ENCODE measurements around the gene SMAD1.

SMAD1 gene

GRCh38 chr4:145490361-145490760, 8.7 kb downstream of the SMAD1 start:
- no peak for DNase-seq

DNA sequence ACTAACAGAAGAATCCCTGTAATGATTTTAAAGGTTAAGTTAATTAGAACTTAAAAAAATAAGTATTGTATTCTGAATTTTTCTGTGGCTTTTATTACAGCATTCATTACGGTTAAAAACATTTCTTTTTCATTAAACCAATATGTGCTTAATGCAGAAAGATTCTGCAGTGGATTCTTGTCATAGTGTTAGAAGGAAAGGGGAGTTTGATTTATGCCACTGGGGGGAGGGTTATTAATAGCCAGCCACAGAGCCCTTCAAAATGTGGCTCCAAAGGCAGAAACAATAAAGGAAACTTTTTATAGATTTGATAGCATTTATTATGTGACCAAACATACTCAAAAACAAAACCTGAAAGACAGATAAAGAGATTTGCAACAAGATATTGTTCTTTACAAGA, 9.1 kb downstream of the SMAD1 start:
- no peak for DNase-seq

DNA sequence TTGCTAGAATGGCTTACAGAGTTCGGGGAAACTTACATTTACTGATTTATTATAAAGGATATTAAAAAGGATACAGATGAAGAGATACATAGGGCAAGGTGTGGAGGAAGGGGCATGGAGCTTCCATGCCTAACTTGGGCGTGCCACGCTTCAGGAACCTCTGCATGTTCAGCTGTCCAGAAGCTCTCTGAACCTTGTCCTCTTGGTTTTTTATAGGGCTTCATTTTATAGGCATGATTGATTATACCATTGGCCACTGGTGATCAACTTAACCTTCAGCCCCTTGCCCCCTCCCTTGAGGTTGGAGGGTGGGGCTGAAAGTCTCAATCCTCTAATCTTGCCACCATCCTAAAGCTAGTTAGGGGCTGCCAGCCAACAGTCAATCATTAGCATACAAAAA, 10.7 kb downstream of the SMAD1 start:
- no peak for DNase-seq

DNA sequence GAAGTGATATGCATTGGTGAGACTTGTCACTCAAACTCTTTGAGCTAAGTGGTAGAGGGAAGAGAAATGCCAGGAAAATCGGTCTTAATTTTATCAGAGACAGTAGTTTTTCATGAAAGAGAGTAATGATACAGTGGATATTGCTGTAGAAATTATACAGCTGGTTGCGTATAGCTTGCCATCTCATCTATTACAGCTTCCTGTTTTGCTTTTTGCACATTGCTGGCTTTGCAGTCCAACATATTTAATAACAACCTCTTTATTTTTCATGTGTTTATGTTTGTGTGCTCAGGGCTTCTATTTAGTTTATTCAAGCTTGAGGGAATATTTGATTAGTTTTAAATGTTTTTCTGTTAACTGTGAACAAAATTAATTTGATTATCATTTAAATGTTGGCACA, 11.5 kb downstream of the SMAD1 start:
- no peak for DNase-seq

DNA sequence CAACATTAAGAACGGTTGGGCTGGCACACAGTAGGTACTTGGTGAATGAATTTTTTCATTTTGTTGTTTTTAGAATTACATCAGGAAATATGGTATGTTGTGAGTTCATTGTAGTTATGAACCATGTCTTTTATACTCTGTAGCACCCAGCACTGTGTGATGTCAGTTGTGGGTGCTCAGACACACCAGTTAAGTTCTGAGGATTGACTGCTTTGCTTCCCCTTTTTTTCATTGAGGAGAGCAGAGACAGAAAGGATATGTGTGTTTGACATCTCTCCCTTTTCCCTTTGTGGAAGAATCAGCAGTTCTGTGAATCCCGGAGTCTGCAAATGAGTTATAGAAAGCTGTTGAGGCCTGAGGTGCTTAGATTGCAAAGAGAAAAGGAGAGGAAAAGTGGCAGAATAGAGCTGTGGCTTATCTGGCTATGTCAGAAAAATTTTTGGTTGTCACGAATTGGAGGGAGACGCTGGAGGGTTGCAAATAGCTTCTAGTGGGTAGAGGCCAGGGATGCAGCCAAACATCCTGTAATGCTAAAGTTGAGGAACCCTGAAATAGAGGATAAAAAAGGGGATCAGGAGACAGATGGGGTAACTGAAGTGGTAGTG, 13.1 kb downstream of the SMAD1 start:
- DNase-seq = no peak

- no peak for DNase-seq
These were observed 14.6 kb downstream of the SMAD1 start for GRCh38 chr4:145496292-145496691.

GRCh38 chr4:145497199-145498149, 15.8 kb downstream of the SMAD1 start:
- no peak for DNase-seq

DNA sequence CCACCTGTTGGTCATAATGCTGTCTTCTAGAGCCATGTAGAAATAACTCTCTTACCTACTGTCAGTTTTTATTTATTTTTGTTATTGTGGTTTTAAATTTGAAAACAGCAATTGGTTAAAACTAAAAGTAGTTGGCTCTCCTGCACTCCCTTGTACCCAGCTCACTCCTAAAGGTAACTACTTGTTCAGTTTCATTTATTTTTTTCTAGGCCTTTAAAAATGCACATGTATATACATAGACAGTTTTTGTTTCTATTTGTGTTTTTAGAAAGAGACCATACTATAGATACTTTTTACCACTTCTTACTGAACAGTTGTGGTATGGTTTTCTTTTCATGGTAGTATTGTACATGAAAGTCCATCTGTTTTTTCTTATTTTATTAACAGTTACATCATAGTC, 16.8 kb downstream of the SMAD1 start:
- no peak for DNase-seq

- no peak for DNase-seq
These were observed 19.5 kb downstream of the SMAD1 start for GRCh38 chr4:145501051-145501660.

- DNase-seq = no peak
These were observed 21.2 kb downstream of the SMAD1 start for GRCh38 chr4:145502809-145503208.

GRCh38 chr4:145503486-145504072, 21.9 kb downstream of the SMAD1 start:
- DNase-seq = no peak

DNA sequence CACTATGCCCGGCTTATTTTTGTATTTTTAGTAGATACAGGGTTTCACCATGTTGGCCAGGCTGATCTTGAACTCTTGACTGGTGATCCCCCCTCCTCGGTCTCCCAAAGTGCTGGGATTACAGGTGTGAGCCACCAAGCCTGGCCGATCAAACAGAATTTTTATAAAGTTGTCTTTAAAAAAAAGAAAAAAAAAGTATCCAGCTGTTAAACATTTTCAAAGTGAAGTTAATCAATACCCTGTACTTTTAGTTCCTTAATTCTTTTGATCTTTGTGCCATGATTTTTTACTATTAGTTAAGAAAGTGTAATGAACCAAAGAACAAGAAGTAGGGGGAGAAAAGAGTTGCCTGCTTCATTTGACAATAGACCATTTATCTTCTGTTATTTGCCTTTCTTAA, 24.3 kb downstream of the SMAD1 start:
- DNase-seq = no peak

DNA sequence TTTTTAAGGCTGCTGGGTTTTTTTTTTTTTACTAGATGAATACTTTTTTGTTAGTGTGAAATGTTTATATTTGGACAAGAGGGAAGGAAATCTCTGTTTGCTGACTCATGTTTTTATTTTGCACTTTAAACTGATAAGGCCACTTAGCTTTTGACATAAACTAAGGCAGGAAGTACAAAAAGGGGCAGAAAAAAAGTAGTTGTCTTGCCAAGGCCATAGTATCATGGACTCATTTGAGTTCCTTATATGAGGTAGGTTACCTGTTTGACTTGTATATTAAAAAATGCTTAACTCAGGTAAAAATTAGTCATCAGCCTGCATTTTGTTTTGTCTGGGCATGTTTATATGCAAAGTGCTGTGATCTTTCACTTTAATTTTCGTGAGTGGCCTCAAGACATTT, 26.0 kb downstream of the SMAD1 start:
- DNase-seq = no peak

GRCh38 chr4:145511913-145512522, 30.4 kb downstream of the SMAD1 start:
- DNase-seq = no peak

DNA sequence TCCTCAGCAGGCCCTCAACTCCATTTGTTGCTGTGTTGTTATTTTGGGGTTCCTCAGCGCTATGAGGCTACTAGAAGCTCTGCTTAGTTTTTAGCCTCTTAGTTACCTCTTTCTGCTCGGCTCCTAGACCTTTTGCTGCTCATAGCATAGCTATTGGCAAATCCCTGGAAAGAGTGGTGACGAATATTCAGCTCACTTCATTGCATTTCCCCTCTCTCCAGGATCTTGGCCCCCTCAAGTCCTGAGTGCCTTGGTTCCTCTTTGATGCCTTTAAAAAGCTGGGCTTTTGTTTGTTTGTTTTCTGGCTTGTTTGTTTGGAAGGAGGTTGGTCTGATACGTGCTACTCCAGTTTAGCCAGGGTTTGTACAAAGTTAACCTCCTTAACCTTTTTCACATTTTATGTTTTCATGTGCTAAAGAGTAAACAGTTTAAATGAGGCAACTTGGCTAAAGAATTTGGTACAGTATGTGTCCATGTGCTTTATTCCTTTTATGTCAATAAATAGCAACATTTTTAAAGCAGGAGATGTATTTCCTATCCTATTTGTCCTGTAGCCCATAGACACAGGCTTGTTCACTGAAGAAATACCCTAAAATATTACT, 31.5 kb downstream of the SMAD1 start:
- DNase-seq = no peak

GRCh38 chr4:145520172-145520571, 38.5 kb downstream of the SMAD1 start:
- DNase-seq = no peak

DNA sequence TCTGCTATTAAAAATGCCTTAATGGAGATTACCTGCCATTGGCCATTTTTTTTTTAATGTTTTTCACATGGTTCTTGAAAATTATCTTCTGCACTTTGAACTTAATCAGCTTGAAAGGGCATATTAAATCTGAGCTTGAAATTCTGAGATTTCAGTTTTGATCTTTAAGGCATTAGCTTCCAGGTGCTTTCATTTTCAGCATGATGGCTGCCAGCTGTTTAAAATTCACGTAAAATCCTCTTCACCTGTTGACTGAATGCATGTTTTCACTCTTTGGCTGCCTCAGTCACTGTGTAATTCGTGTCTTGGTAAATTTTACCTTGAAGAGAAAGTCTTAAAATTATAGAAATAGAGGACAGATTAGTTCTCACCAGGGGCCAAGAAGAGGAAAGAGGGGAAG, 39.6 kb downstream of the SMAD1 start:
- no peak for DNase-seq

DNA sequence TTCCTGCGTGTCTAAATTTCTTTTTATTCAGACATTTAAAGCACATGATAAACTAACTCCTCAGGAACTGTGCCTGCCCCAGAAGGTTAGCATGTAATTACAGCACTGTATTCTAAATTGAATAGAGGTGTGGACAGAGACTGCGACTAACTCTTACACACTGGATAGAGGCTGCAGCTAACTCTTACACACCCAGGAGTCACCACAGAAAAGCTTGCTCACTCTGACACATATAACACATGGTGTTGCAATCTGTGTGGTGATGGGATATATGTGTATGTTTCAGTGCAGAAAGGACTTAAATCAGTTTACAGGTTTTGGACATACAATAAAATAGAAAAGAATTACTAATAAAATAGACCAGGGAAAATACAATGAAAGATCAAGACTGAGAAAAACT, 41.5 kb downstream of the SMAD1 start:
- DNase-seq = no peak

GRCh38 chr4:145524552-145524951, 42.9 kb downstream of the SMAD1 start:
- DNase-seq = no peak

- no peak for DNase-seq
These were observed 43.7 kb downstream of the SMAD1 start for GRCh38 chr4:145525291-145525740.

- DNase-seq = no peak
These were observed 46.1 kb downstream of the SMAD1 start for GRCh38 chr4:145527773-145528172.

- no peak for DNase-seq
These were observed 46.9 kb downstream of the SMAD1 start for GRCh38 chr4:145528601-145529000.

DNA sequence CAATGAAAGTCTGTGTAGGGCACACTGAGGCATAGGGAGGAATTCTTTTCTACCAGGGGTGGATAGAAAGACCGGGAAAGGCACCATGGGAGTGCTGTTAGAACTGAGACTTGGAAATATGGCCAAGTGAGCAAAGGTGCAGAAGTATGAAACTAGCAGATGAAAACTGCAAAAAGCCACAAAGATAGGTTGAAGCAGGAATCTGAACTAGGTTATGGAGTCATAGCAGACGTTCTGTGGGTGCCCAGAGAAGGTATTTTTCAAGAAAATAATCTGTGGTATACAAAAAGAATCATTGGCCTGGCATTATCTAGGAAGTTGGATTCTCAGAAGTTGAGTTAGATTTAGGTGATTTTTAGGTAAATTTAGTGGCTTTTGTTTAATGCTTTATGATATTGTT, 48.5 kb downstream of the SMAD1 start:
- DNase-seq = no peak

Measured in left hindlimb (tissue), 1 donor.